ENCODE measurements around the gene PRSS21.

DNA sequence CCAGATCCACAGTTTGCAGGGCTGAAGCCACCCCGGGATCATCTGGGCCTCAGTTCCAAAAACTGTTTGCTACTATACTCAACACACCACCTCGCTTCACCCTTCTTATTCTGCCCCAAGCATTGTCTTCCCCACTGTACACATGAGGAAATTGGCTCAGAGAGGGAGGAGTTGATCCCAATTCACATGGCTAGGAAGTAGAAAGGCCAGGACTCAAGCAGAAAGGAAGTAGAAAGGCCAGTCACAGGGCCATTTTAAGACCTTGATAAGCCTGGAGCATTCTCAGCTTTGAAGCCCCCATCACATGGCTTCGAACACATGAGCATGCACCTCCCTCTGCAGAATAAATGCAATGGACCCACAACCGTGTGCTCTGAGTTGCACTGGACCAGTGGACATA lies 48.6 kb downstream of the PRSS21 start:
- TF ChIP-seq, protein P1, sequence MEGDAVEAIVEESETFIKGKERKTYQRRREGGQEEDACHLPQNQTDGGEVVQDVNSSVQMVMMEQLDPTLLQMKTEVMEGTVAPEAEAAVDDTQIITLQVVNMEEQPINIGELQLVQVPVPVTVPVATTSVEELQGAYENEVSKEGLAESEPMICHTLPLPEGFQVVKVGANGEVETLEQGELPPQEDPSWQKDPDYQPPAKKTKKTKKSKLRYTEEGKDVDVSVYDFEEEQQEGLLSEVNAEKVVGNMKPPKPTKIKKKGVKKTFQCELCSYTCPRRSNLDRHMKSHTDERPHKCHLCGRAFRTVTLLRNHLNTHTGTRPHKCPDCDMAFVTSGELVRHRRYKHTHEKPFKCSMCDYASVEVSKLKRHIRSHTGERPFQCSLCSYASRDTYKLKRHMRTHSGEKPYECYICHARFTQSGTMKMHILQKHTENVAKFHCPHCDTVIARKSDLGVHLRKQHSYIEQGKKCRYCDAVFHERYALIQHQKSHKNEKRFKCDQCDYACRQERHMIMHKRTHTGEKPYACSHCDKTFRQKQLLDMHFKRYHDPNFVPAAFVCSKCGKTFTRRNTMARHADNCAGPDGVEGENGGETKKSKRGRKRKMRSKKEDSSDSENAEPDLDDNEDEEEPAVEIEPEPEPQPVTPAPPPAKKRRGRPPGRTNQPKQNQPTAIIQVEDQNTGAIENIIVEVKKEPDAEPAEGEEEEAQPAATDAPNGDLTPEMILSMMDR (conservative IDR thresholded peaks at IDR 0.05): no peak
- TF ChIP-seq ZFX (IDR thresholded peaks at IDR 0.05): no peak
